Measurements from ENCODE around the gene CNTNAP5. TPM values are rescaled to one million over a fixed set of nuclear protein-coding genes. Genes with fewer than 3 reads are reported as not detected.

The CNTNAP5 gene
- total RNA-seq, 1 donor from 2014 or later, result not detected

DNA sequence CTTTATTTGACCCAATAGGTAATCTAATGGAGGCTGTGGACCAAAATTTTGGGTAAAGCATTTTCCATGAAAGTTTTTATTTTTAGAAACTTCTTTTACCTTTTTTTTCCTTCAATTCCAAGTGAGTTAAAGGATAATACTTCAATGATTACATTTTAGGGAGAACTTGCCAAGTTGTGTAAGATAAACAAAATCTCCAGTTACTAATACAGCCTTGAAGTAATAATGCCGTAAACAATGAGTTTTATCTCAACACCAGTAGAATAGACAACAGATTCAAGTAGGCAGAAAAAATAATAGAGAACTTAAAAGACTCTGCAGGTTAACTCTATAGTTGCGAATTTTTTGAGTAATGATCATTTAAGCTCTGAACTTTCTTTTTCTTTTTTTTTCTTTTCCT is 807.4 kb downstream of the CNTNAP5 start:
- intact Hi-C loops (cut with DNase I), result no loop called here
- no peaks in the 10 kb centered on the region for H3K4me1 ChIP-seq
- no peaks in the 10 kb centered on the region for H3K36me3 ChIP-seq
- H3K27ac ChIP-seq, result no peak overlapping the region
- TF ChIP-seq CTCF (IDR thresholded peaks at IDR 0.05), result no peak
- DNase-seq, result no peak
- no peaks in the 10 kb centered on the region for H3K9me3 ChIP-seq
- ATAC-seq, result no peak
- no peak overlapping the region for H3K4me3 ChIP-seq
- H3K27me3 ChIP-seq (ENCODE audit: low read depth), result no peaks in the 10 kb centered on the region

GRCh38 chr2:124834331-124834730 is 809.2 kb downstream of the CNTNAP5 start:
- Histone ChIP-seq H3K4me1 (no peaks in the 10 kb centered on the region), H3K27me3 (ENCODE audit: low read depth) (no peaks in the 10 kb centered on the region), H3K4me3 (no peak overlapping the region), H3K9me3 (no peaks in the 10 kb centered on the region), H3K27ac (no peak overlapping the region), H3K36me3 (no peaks in the 10 kb centered on the region)
- DNase-seq (no peak), ATAC-seq (no peak)
- TF ChIP-seq CTCF (IDR thresholded peaks at IDR 0.05), result no peak
- intact Hi-C loops (cut with DNase I), result no loop called here

GRCh38 chr2:124835331-124835730 is 810.2 kb downstream of the CNTNAP5 start:
- no peaks in the 10 kb centered on the region for H3K4me1 ChIP-seq
- H3K36me3 ChIP-seq, result no peaks in the 10 kb centered on the region
- H3K27me3 ChIP-seq (ENCODE audit: low read depth), result no peaks in the 10 kb centered on the region
- H3K27ac ChIP-seq, result no peak overlapping the region
- no peaks in the 10 kb centered on the region for H3K9me3 ChIP-seq
- ATAC-seq (no peak), DNase-seq (no peak)
- H3K4me3 ChIP-seq, result no peak overlapping the region
- no peak for TF ChIP-seq CTCF (IDR thresholded peaks at IDR 0.05)
- intact Hi-C loops (cut with DNase I), result no loop called here

DNA sequence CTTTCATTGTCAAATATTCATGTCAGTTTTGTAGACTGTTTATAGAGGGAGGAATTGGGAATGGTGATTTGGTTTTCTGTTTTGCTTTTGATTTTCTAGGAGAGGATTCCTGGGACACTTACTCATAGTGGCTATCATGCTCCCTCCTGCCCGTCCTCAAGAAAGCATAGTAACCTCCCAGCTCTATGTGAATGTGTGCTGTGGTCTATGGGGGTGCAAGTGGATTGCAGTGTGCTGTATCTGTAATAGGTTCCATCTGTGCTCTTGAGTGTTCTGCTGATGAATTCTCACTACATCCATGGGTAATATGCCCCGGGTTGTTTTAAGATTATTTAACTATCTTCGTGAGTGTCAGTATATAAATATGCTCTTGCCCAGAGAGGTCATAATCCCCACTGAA is 811.3 kb downstream of the CNTNAP5 start:
- DNase-seq (no peak), ATAC-seq (no peak)
- TF ChIP-seq CTCF (IDR thresholded peaks at IDR 0.05), result no peak
- Histone ChIP-seq H3K27ac (no peak overlapping the region), H3K27me3 (ENCODE audit: low read depth) (no peaks in the 10 kb centered on the region), H3K4me1 (no peaks in the 10 kb centered on the region), H3K36me3 (no peaks in the 10 kb centered on the region), H3K4me3 (no peak overlapping the region), H3K9me3 (no peaks in the 10 kb centered on the region)
- intact Hi-C loops (cut with DNase I), result no loop called here

DNA sequence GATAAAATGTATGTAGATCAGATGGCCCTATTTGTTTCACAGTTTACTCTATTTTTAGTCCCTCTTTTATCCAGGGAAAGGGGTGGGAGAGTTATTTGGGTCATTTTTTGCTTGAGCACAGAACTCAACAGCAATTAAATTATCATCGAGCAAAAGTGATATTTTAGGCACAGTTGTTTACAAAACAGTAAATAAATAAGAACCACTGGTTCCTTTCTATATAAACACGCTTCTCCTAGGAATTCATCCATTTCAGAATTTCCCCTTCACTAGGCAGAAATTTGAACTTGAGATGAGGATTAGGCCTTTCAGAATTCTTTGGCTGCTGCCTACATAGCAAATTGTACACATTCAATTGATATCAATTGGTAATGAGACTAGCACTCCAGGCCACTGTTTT is 812.4 kb downstream of the CNTNAP5 start:
- ATAC-seq (no peak), DNase-seq (no peak)
- TF ChIP-seq CTCF (IDR thresholded peaks at IDR 0.05), result no peak
- H3K9me3 ChIP-seq, result no peaks in the 10 kb centered on the region
- intact Hi-C loops (cut with DNase I), result no loop called here
- H3K36me3 ChIP-seq, result no peaks in the 10 kb centered on the region
- no peak overlapping the region for H3K27ac ChIP-seq
- no peaks in the 10 kb centered on the region for H3K27me3 ChIP-seq (ENCODE audit: low read depth)
- no peaks in the 10 kb centered on the region for H3K4me1 ChIP-seq
- no peak overlapping the region for H3K4me3 ChIP-seq

DNA sequence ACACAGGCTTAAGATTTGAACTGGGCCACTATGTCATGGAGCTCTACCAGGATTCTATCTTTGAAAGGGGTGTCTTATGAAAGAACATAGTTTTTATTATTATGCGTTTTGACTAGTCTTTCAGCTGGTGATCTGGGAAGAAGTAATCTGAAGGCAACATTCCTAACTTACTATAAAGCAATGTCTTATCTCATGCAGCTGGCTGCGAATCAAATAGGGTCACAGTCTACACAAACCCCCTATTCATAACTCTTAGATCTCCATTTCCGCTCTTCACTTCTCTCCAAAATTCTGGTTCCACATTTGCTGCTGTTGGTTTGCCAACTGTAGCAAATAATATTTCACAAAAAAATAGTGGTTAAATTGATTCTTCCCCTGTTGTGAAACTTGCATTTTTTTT is 813.3 kb downstream of the CNTNAP5 start:
- H3K4me1 ChIP-seq, result no peaks in the 10 kb centered on the region
- H3K4me3 ChIP-seq, result no peak overlapping the region
- intact Hi-C loops (cut with DNase I), result no loop called here
- H3K27me3 ChIP-seq (ENCODE audit: low read depth), result no peaks in the 10 kb centered on the region
- DNase-seq, result no peak
- H3K27ac ChIP-seq, result no peak overlapping the region
- TF ChIP-seq CTCF (IDR thresholded peaks at IDR 0.05), result no peak
- no peak for ATAC-seq
- H3K36me3 ChIP-seq, result no peaks in the 10 kb centered on the region
- no peaks in the 10 kb centered on the region for H3K9me3 ChIP-seq
